H1 (cell line): Measurements from ENCODE around the gene SLC1A7. TPM values are rescaled to one million over a fixed set of nuclear protein-coding genes. Genes with fewer than 3 reads are reported as not detected.

Source experiments
- GTF2F1 ChIP-seq: IDR thresholded peaks from 2 replicates; pipeline ENCODE4 v1.6.1; 2012; ENCODE audit warnings: low read depth, low read length, improper control_type of control experiment, borderline replicate concordance
- polyA plus RNA-seq, 7 experiments: library from polyadenylated mRNA; depleted of rRNA in 3 of 7; stranded (reverse) in 5 of 7; unstranded in 2 of 7; fragments of >200 nt in 5 of 7; fragments of 200-250 nt in 2 of 7; gene quantifications; 1 replicate in 5 of 7; 2 replicates in 1 of 7; 4 replicates in 1 of 7; pipeline versions ENCODE4 v1.2.1 to v1.2.3, GENCODE V29; 2011 to 2013; ENCODE audit warnings: missing spikeins in 2 of 7, mixed read lengths in 2 of 7
- total RNA-seq: library from RNA; stranded (reverse); fragmentation: NEBNext Ultra II Directional; extraction: Animal tissue kit (Norgen Biotek cat#: 25700); gene quantifications from 2 replicates; pipeline ENCODE4 v1.2.1, GENCODE V29; 2021

The SLC1A7 gene
- total and polyA plus RNA-seq, 2 of the 8 experiments (the other 6 are each of a cell fraction or from before 2014, with no cell fraction given): not detected

DNA sequence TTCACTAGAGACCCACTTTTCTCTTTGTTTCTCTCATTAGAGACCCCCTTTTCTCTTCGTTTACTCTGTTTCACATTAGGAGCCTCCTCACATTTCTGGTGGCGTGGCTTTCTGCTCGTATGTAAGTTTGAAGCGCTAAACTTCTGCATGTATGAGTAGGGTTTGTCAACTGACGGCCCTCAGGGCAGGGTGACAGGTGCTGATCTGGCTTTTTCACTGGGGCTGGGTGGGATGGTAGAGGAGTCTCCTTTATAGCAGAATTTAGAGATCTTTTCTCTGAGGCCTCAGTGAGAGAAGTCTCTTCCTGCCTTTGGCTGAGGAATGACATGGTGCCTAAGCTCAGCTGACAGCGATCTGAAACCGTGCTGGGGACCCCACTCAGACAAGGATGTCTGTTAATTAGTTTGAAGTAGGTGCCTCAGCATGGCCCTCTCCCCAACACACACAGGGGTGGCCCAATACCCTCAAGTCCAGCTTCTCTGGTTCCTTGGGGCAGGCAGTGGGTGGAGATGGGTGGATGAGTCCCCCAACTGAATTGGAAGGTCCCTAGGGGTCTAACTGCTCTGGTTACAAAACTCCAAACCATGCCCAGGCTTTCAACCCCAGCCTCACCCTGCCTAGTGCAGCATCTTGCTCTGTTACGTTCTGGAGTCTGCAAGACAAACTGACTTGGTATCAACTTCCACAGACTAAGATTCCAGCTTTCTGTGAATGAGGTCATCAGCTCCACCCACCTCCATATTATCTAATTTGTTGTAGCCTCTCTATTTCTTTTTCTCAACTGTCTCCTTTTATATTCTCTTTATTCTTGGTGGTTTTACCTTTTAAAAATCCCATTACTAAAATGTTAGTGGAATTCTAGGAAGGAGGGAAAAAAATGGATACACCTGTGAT lies 3.2 kb downstream of the SLC1A7 start (continued):
- no peak for TF ChIP-seq GTF2F1
